ENCODE results near the gene LLGL1. TPM values are rescaled to one million over a fixed set of nuclear protein-coding genes. Genes with fewer than 3 reads are reported as not detected.

The LLGL1 gene
- total RNA-seq, 1 donor from 2014 or later: 36.4 TPM

DNA sequence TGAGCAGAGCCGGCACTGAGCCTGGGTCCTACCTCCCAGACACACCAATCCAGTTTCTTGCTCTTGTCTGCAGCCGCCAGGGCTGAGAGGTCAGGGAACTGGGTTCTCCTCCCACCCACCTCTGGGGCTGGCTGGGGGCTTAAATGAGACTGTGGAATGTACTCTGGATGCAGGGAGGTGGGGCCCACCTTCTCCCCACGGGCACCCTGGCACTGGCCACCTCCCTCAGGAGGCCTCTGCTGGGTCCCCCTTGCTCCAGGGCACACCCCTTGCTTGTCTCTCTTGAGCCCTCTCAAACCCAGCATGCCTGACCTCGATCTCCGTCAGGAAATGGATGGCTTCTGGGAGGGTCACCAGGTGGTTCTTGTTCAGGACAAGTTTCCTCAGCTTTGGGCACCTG is 26.7 kb downstream of the LLGL1 start:
- no peak for DNase-seq (ENCODE audit: low read depth, low spot score)

DNA sequence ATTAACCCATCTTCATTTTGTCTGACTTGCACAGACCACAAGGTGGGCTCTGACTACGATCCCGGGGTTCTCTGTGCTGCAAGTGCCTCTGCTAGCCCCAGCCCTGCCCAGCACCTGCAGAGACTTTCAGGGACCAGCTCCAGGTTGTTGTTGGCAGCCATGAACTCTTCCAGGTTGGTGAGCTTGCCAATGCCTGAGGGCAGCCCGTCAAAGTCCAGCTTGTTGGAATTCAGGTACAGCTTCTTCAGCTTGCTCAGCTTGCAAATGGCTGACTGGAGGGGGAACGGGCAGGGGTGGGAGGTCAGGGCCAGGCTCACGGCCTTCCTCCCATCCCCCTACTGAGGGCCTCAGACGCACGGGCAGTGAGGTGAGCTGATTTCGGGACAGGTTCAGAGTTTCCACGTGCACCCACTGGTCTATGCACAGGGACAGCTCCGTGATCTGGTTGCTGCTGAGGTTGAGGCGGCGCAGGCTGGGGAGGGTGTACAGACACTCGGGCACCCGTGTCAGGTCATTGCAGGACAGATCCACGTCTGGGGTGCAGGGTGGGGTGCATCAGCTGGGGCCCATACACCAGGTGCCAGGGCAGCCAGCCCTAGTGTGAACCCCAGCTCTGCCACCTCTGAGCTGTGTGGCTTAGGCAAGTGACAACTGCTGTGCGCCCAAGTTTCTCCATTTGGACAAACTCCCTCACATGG is 27.9 kb downstream of the LLGL1 start:
- DNase-seq (ENCODE audit: low read depth, low spot score): no peak

DNA sequence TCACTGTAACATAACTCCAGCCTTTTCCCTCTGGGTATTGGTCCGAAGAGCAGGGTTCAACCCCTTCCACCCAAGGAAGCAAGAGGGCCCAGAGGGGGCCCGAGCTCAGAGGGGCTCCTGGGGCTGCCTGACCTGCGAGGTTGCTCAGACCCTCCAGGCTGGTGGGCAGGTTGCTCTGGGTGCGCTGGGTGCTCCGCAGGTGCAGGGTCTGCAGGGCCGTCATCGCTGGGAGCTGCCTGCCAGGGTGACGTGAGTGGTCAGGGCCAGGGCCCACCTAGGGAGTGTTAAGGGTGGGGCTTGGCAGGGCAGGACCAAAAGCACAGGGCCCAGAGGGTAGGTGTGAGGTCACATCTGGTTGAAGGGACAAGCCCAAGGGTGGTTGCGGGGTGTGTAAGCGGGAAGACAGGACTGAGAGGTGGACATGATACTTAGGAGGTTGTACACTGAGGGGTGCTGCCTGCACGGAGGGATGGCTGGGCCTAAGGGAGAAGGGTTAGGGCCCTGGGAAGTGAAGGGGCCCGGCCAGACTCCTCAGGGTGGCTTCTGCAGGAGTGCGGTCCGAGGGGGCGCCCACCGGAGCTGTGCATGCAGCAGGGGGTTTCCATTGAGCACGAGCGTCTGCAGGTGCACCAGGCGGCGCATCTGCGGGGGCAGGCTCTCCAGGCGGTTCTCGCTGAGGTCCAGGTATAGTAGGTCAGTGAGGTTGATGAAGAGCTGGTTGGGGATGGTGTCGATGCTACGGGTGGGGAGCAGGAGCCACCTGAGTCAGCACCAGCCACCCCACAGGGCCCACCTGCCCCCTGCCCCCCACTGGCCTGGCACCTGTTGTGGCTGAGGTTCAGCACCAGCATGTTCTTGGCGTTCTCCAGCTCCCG is 28.7 kb downstream of the LLGL1 start:
- DNase-seq (ENCODE audit: low read depth, low spot score): no peak

GRCh38 chr17:18254888-18255649 is 29.6 kb downstream of the LLGL1 start:
- DNase-seq (ENCODE audit: low read depth, low spot score): no peak

DNA sequence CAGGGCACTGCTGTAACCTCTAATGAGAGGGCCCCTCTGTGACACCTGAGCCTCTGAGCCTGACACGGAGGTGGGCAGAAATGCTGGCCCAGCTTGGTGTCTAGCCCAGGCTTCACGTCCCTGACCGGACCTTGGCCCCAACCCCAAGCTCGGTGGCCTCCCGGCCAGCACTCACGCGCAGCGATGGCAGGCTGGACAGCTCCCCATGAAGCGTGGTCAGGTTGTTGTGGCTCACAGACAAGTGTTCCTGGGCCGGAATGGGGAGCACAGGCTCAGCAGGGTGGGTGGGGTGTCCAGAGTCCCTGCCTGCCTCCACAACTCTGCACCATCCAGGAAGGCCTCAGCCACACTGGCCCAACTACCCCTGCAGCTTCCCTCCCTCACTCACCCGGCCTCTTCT is 30.9 kb downstream of the LLGL1 start:
- no peak for DNase-seq (ENCODE audit: low read depth, low spot score)

DNA sequence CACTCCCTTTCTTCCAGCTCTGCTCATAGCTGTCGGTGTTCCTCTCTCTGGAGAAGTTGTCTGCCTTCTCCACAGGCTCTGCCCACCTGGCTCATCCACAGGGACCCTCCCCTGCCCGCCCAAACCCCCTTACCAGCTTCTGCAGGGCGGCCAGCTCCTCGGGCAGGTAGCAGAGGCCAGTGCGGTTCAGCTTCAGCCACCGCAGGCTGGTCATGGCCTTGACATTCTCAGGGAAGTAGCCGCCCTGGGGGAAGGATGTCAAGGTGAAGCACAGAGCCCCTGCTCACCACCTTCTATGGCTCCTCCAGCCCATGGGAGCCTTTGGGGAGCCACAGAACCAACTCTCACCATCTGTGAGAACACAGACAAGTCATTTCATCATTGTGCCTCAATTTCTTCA is 31.3 kb downstream of the LLGL1 start:
- DNase-seq (ENCODE audit: low read depth, low spot score): no peak

GRCh38 chr17:18257268-18257981 is 32.0 kb downstream of the LLGL1 start:
- no peak for DNase-seq (ENCODE audit: low read depth, low spot score)

DNA sequence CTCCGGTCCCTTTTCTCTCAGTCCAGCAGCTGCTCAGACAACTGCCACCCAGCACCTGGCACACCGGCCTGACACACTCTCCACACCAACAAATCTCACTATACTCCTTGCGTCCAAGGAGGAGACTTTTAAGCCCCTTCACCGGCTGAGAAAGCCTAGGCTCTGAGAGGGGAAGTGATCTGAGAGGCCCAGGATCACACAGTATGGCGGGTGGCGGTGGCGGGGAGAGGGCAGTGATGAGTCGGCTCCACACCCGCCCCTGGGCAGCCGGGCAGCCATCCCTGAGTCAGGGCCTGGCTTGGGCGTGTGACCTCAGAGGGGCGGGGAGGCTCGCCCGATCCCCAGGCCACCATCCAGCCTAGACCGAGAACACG is 32.5 kb downstream of the LLGL1 start:
- no peak for DNase-seq (ENCODE audit: low read depth, low spot score)

GRCh38 chr17:18258356-18259038 is 33.1 kb downstream of the LLGL1 start, which contains the start of gene FLII:
Gene FLII, minus strand, starts transcription at chr17:18258738. Its CDS starts 48 bp downstream, at chr17:18258690.
- no peak for DNase-seq (ENCODE audit: low read depth, low spot score)

GRCh38 chr17:18259621-18260331 is 34.3 kb downstream of the LLGL1 start:
- DNase-seq (ENCODE audit: low read depth, low spot score): no peak

GRCh38 chr17:18260332-18261145 is 35.1 kb downstream of the LLGL1 start, which contains the start of gene MIEF2:
Gene MIEF2, plus strand, starts transcription at chr17:18260662. Its CDS starts 2,059 bp downstream, at chr17:18262721.
- peak; percentile 78 for DNase-seq (ENCODE audit: low read depth, low spot score)

GRCh38 chr17:18261146-18261515 is 35.7 kb downstream of the LLGL1 start:
- DNase-seq (ENCODE audit: low read depth, low spot score): no peak

DNA sequence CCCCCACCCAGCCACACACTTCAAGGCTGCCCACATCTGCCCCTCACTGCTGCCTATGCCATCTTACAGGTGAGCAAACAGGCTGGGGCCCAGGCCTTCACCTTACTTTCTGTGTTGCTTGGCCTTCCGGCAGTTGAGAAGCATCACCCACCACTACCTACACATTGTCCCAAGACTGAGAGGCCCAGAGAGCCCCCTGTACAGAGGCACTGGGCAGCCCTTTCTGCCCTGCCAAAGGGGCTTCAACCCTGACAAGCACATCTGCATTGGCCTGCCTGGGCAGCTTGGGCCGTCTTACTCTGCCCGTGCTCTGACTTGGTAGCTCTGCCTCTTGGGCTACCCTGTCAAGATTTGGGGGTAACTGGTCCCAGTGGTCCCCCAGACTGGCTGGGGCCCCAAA is 36.2 kb downstream of the LLGL1 start:
- DNase-seq (ENCODE audit: low read depth, low spot score): no peak

DNA sequence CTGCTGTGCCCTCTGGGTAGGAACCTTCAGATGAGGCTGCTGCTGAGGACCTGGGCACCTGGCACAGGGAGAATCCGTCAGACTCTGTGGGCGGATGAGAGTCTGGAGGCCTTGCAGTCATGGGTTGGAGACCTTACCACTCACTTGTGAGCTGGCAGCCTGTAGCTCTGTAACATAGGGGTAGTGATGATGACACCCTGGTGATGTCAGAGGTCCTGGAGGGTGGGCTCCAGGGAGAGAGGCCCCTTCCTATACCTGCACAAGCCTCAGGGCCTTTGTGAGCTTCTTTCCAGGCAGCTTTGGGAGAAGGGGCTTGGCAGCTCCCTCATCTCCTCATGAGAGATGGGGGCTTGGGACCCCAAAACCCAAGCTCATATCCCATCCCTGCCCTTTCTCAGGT is 36.7 kb downstream of the LLGL1 start:
- no peak for DNase-seq (ENCODE audit: low read depth, low spot score)

DNA sequence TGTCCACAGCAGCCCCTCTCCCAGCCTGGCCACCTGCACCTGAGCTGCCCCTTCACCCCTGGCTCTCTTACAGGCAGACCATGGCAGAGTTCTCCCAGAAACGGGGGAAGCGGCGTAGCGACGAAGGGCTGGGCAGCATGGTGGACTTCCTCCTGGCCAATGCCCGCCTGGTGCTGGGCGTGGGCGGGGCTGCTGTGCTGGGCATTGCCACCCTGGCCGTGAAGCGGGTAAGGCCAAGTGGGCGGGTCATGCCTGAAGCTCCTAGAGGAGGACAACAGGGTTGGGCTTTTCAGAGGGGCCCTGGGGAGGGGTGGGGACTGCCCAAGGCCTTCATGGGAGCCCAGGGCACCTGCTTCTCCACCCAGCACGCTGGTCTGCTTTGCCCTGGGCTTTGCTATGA is 37.2 kb downstream of the LLGL1 start:
- DNase-seq (ENCODE audit: low read depth, low spot score): no peak

DNA sequence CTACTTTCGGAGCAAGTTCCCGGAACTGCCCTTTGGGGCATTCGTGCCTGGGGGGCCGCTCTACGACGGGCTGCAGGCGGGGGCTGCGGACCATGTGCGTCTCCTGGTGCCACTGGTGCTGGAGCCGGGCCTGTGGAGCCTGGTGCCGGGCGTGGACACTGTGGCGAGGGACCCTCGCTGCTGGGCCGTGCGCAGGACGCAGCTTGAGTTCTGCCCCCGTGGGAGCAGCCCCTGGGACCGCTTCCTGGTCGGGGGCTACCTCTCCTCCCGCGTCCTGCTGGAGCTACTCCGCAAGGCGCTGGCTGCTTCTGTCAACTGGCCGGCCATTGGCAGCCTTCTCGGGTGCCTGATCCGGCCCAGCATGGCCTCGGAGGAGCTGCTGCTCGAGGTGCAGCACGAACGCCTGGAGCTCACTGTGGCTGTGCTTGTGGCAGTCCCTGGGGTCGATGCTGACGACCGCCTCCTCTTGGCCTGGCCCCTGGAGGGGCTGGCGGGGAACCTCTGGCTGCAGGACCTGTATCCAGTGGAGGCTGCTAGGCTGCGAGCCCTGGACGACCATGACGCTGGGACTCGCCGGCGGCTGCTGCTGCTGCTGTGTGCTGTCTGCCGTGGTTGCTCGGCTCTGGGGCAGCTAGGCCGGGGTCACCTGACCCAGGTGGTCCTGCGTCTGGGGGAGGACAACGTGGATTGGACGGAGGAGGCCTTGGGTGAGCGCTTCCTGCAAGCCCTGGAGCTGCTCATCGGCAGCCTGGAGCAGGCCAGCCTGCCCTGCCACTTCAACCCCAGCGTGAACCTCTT is 38.6 kb downstream of the LLGL1 start:
- no peak for DNase-seq (ENCODE audit: low read depth, low spot score)

GRCh38 chr17:18267366-18267765 is 41.9 kb downstream of the LLGL1 start:
- DNase-seq (ENCODE audit: low read depth, low spot score): no peak

GRCh38 chr17:18267927-18268711 is 42.7 kb downstream of the LLGL1 start:
- DNase-seq (ENCODE audit: low read depth, low spot score): no peak

All from pulmonary artery endothelial cell (primary cell).